Keratinocyte (primary cell): ENCODE data around the gene CNNM4. TPM values are rescaled to one million over a fixed set of nuclear protein-coding genes. Genes with fewer than 3 reads are reported as not detected.

Experiments used
- DNase-seq: peaks from one replicate; pipeline ENCODE4 v3.0.0-alpha.2; 2011; ENCODE audit warnings: low read depth, missing footprints, low spot score
- FAIRE-seq: peaks from 2 replicates; lab custom pipeline; 2011; peaks lifted over from hg19 to GRCh38; lab: Jason Lieb, UNC
- H2AFZ ChIP-seq: 2 replicates; pipeline ENCODE4 v1.6.0; 2012; ENCODE audit warnings: low read length, control low read depth, inconsistent platforms; ENCODE audit not compliant: control insufficient read depth
- H3K27ac ChIP-seq: 2 replicates; pipeline ENCODE4 v1.5.1; 2011; ENCODE audit warnings: low read length; ENCODE audit not compliant: control insufficient read depth, insufficient read depth
- H3K27me3 ChIP-seq: 3 replicates; pipeline ENCODE4 v1.6.0; 2011; ENCODE audit warnings: low read length; ENCODE audit not compliant: control insufficient read depth, insufficient read depth; ENCODE audit errors: extremely low read depth
- H3K36me3 ChIP-seq, 2 experiments: 2 replicates in 1 of 2; 3 replicates in 1 of 2; pipeline ENCODE4 v1.5.1; 2011; ENCODE audit warnings: low read length in 2 of 2, mild to moderate bottlenecking in 1 of 2; ENCODE audit not compliant: control insufficient read depth in 2 of 2, insufficient read depth in 2 of 2; ENCODE audit errors: extremely low read depth in 1 of 2
- H3K4me1 ChIP-seq: 3 replicates; pipeline ENCODE4 v1.5.1; 2011; ENCODE audit warnings: low read length; ENCODE audit not compliant: control insufficient read depth, insufficient read depth; ENCODE audit errors: extremely low read depth
- H3K4me2 ChIP-seq: 3 replicates; pipeline ENCODE4 v1.6.0; 2011; ENCODE audit warnings: low read depth, low read length; ENCODE audit not compliant: control insufficient read depth, insufficient read depth; ENCODE audit errors: extremely low read depth
- H3K4me3 ChIP-seq, 3 experiments: fragments of 200-600 bp in 1 of 3; sonication (generic) in 1 of 3; 2 replicates in 2 of 3; 3 replicates in 1 of 3; pipeline ENCODE4 v1.5.1; 2011 to 2016; ENCODE audit warnings: low read length in 3 of 3, mild to moderate bottlenecking in 3 of 3, control low read depth in 2 of 3, inconsistent platforms in 1 of 3, low read depth in 1 of 3, mixed read lengths in 1 of 3, mixed run types in 1 of 3, moderate library complexity in 1 of 3; ENCODE audit not compliant: control insufficient read depth in 2 of 3, insufficient read depth in 2 of 3; ENCODE audit errors: extremely low read depth in 1 of 3
- H3K79me2 ChIP-seq: 2 replicates; pipeline ENCODE4 v1.6.0; 2012; ENCODE audit warnings: low read length; ENCODE audit not compliant: control insufficient read depth, insufficient read depth
- H3K9ac ChIP-seq: 3 replicates; pipeline ENCODE4 v1.6.0; 2011; ENCODE audit warnings: low read length; ENCODE audit not compliant: control insufficient read depth, insufficient read depth; ENCODE audit errors: extremely low read depth
- H3K9me1 ChIP-seq: 3 replicates; pipeline ENCODE4 v1.6.0; 2011; ENCODE audit warnings: low read length; ENCODE audit not compliant: control insufficient read depth, insufficient read depth; ENCODE audit errors: extremely low read depth
- H3K9me3 ChIP-seq: 2 replicates; pipeline ENCODE4 v1.5.1; 2012; ENCODE audit warnings: low read depth, low read length; ENCODE audit not compliant: control insufficient read depth
- H4K20me1 ChIP-seq: 3 replicates; pipeline ENCODE4 v1.6.0; 2011; ENCODE audit warnings: low read length; ENCODE audit not compliant: control insufficient read depth, insufficient read depth; ENCODE audit errors: extremely low read depth
- CTCF ChIP-seq, 3 experiments: IDR thresholded peaks in 1 of 3; conservative IDR thresholded peaks in 1 of 3; optimal IDR thresholded peaks in 1 of 3; 2 replicates in 2 of 3; 3 replicates in 1 of 3; pipeline versions ENCODE3 to v1.5.1; 2011; ENCODE audit warnings: low read length in 3 of 3, mild to moderate bottlenecking in 3 of 3, moderate library complexity in 2 of 3, control low read depth in 1 of 3, inconsistent platforms in 1 of 3; ENCODE audit not compliant: insufficient read depth in 2 of 3; ENCODE audit errors: extremely low read depth in 1 of 3
- EZH2 ChIP-seq: IDR thresholded peaks from one replicate; pipeline ENCODE4 v1.6.1; 2012; ENCODE audit warnings: inconsistent platforms, mild to moderate bottlenecking, low read length, moderate library complexity
- dilution Hi-C: fragments of 300-500 bp; cut with MboI; formaldehyde crosslinking; loops from one replicate; pipeline ENCODE4 v1.7.0; 2020; ENCODE audit warnings: low sequenced_read_pairs; ENCODE audit not compliant: extremely low pct_ligation_motif_present
- polyA plus RNA-seq, 5 experiments: library from polyadenylated mRNA; depleted of rRNA in 3 of 5; stranded (reverse) in 3 of 5; stranded (forward) in 1 of 5; unstranded in 1 of 5; fragments of >200 nt; gene quantifications; 1 replicate in 1 of 5; 2 replicates in 3 of 5; 3 replicates in 1 of 5; pipeline versions ENCODE4 v1.2.1 to v1.2.3, GENCODE V29; 2011 to 2012; ENCODE audit warnings: missing spikeins in 2 of 5, low read depth in 1 of 5, low replicate concordance in 1 of 5

Gene CNNM4
- polyA plus RNA-seq, 1 donor (not counting 4 experiments of a cell fraction or from before 2014, with no cell fraction given), result 4.4 TPM

- DNase-seq, result no peak
- H2AFZ ChIP-seq, result no peak overlapping the region
- H3K36me3 ChIP-seq, result peaks cover 11 to 24% of the 10 kb centered on the region in 2 experiments
- no peak overlapping the region for H3K9ac ChIP-seq
- peaks cover 17% of the 10 kb centered on the region for H3K4me1 ChIP-seq
- no peaks in the 10 kb centered on the region for H3K27me3 ChIP-seq
- peaks cover 8% of the 10 kb centered on the region for H3K79me2 ChIP-seq
- H3K4me2 ChIP-seq, result no peak overlapping the region
- no peaks in the 10 kb centered on the region for H3K9me1 ChIP-seq
- no peaks in the 10 kb centered on the region for H4K20me1 ChIP-seq
- dilution Hi-C loops, result no loop called here
- H3K4me3 ChIP-seq, result no peak overlapping the region
- TF ChIP-seq CTCF (optimal IDR thresholded peaks at IDR 0.05 in 1 of 3, IDR thresholded peaks at IDR 0.05 in 1 of 3, conservative IDR thresholded peaks at IDR 0.05 in 1 of 3; ENCODE audit: extremely low read depth in 1 of 3, insufficient read depth in 2 of 3, low read length in 3 of 3) (no peak), EZH2 (no peak)
- H3K27ac ChIP-seq, result no peak overlapping the region
- FAIRE-seq, result no peak
- H3K9me3 ChIP-seq, result no peaks in the 10 kb centered on the region
Observed at GRCh38 chr2:96859099-96859649, 98.5 kb downstream of the CNNM4 start.

GRCh38 chr2:96859681-96860064 lies 99.0 kb downstream of the CNNM4 start:
- no peaks in the 10 kb centered on the region for H4K20me1 ChIP-seq

More at GRCh38 chr2:96859681-96860064, 99.0 kb downstream of the CNNM4 start:
- H3K27me3 ChIP-seq, result no peaks in the 10 kb centered on the region
- no peak overlapping the region for H3K4me3 ChIP-seq
- H3K4me2 ChIP-seq, result no peak overlapping the region
- dilution Hi-C loops, result no loop called here
- peaks cover 16 to 29% of the 10 kb centered on the region in 2 experiments for H3K36me3 ChIP-seq
- no peaks in the 10 kb centered on the region for H3K9me3 ChIP-seq
- peaks cover 8% of the 10 kb centered on the region for H3K79me2 ChIP-seq
- H3K9ac ChIP-seq, result no peak overlapping the region
- no peaks in the 10 kb centered on the region for H3K9me1 ChIP-seq
- FAIRE-seq (no peak), DNase-seq (no peak)
- peaks cover 16% of the 10 kb centered on the region for H3K4me1 ChIP-seq
- no peak overlapping the region for H3K27ac ChIP-seq
- H2AFZ ChIP-seq, result no peak overlapping the region
- TF ChIP-seq CTCF (optimal IDR thresholded peaks at IDR 0.05 in 1 of 3, IDR thresholded peaks at IDR 0.05 in 1 of 3, conservative IDR thresholded peaks at IDR 0.05 in 1 of 3; ENCODE audit: extremely low read depth in 1 of 3, insufficient read depth in 2 of 3, low read length in 3 of 3), result no peak
- no peak for TF ChIP-seq EZH2
